GM18907 (cell line): Measurements from ENCODE around the gene ZBTB40.

Experiments used
- ATAC-seq: cut with Tn5 transposase; IDR thresholded peaks from one replicate; pipeline ENCODE4 v1.9.1; 2021; ENCODE audit warnings: mild to moderate bottlenecking, moderate library complexity; ENCODE audit not compliant: unreplicated experiment

ZBTB40 gene

GRCh38 chr1:22420455-22421053, 31.1 kb upstream of the ZBTB40 start:
- ATAC-seq, result no peak

GRCh38 chr1:22426781-22427180, 24.9 kb upstream of the ZBTB40 start:
- ATAC-seq, result no peak

- ATAC-seq, result no peak
Observed at GRCh38 chr1:22428672-22429071, 23.0 kb upstream of the ZBTB40 start.

- no peak for ATAC-seq
Observed at GRCh38 chr1:22431965-22432364, 19.7 kb upstream of the ZBTB40 start.

GRCh38 chr1:22434717-22435116, 16.9 kb upstream of the ZBTB40 start:
- ATAC-seq, result no peak

GRCh38 chr1:22436948-22437347, 14.7 kb upstream of the ZBTB40 start:
- no peak for ATAC-seq

GRCh38 chr1:22437573-22437972, 14.1 kb upstream of the ZBTB40 start:
- ATAC-seq, result no peak

- no peak for ATAC-seq
Observed at GRCh38 chr1:22440582-22440981, 11.1 kb upstream of the ZBTB40 start.

GRCh38 chr1:22442212-22442894, 9.3 kb upstream of the ZBTB40 start:
- no peak for ATAC-seq

- ATAC-seq, result no peak
Observed at GRCh38 chr1:22443332-22443731, 8.3 kb upstream of the ZBTB40 start.

GRCh38 chr1:22444856-22445255, 6.8 kb upstream of the ZBTB40 start:
- ATAC-seq, result no peak

- no peak for ATAC-seq
Observed at GRCh38 chr1:22447621-22448111, 4.0 kb upstream of the ZBTB40 start.

GRCh38 chr1:22449636-22450035, 2.0 kb upstream of the ZBTB40 start:
- ATAC-seq, result no peak

GRCh38 chr1:22450351-22451021, 1.2 kb upstream of the ZBTB40 start:
- no peak for ATAC-seq

GRCh38 chr1:22452481-22452957, 868 bp downstream of the ZBTB40 start:
- ATAC-seq, result peak; percentile 35

GRCh38 chr1:22453181-22453580, 1.5 kb downstream of the ZBTB40 start:
- no peak for ATAC-seq

GRCh38 chr1:22454476-22455056, 2.9 kb downstream of the ZBTB40 start:
- ATAC-seq, result no peak

- ATAC-seq, result no peak
Observed at GRCh38 chr1:22457345-22457744, 5.7 kb downstream of the ZBTB40 start.

- no peak for ATAC-seq
Observed at GRCh38 chr1:22457836-22458235, 6.2 kb downstream of the ZBTB40 start.

- no peak for ATAC-seq
Observed at GRCh38 chr1:22461100-22461499, 9.4 kb downstream of the ZBTB40 start.

GRCh38 chr1:22461678-22462527, 10.3 kb downstream of the ZBTB40 start:
- no peak for ATAC-seq
